Astrocyte (in vitro differentiated cells and primary cell): ENCODE results near the gene GP9.

Experiments used
- CTCF ChIP-seq: IDR thresholded peaks from 2 replicates; pipeline ENCODE4 v1.5.1; 2011; ENCODE audit warnings: low read depth, mild to moderate bottlenecking, inconsistent platforms, low read length, moderate library complexity; ENCODE audit not compliant: insufficient read depth
- EZH2 ChIP-seq: IDR thresholded peaks from 2 replicates; pipeline ENCODE4 v1.6.1; 2012; ENCODE audit warnings: mild to moderate bottlenecking, low read length, inconsistent platforms; ENCODE audit not compliant: insufficient read depth

- TF ChIP-seq CTCF (no peak), EZH2 (no peak)
Measured at GRCh38 chr3:129061888-129062834, 1.6 kb downstream of the GP9 start.
